H9 (cell line): ENCODE data around the gene TBCEL. TPM values are rescaled to one million over a fixed set of nuclear protein-coding genes. Genes with fewer than 3 reads are reported as not detected.
A peak's percentile ranks its signal among the peaks of the same experiment; 100 is the strongest.

Source experiments
- DNase-seq: peaks from one replicate; pipeline ENCODE4 v3.0.0-alpha.2; 2017
- H2AFZ ChIP-seq: one replicate; pipeline ENCODE4 v1.6.1; 2013; ENCODE audit warnings: mild to moderate bottlenecking, low read length, control low read depth, moderate library complexity
- H2AK5ac ChIP-seq: 2 replicates; pipeline ENCODE4 v1.6.1; 2013; ENCODE audit warnings: low read length, control low read depth, mixed read lengths; ENCODE audit not compliant: insufficient read length
- H2BK120ac ChIP-seq: one replicate; pipeline ENCODE4 v1.6.1; 2013; ENCODE audit warnings: low read depth, mild to moderate bottlenecking, low read length, control low read depth, inconsistent platforms; ENCODE audit not compliant: poor library complexity, severe bottlenecking
- H2BK12ac ChIP-seq: 2 replicates; pipeline ENCODE4 v1.6.1; 2013; ENCODE audit warnings: low read length, control low read depth, mixed read lengths, low read depth; ENCODE audit not compliant: insufficient read length
- H2BK15ac ChIP-seq: 2 replicates; pipeline ENCODE4 v1.6.1; 2013; ENCODE audit warnings: low read depth, low read length, control low read depth
- H2BK20ac ChIP-seq: one replicate; pipeline ENCODE4 v1.6.1; 2013; ENCODE audit warnings: low read depth, mild to moderate bottlenecking, low read length, control low read depth, inconsistent platforms; ENCODE audit not compliant: poor library complexity, severe bottlenecking
- H2BK5ac ChIP-seq: 2 replicates; pipeline ENCODE4 v1.6.1; 2013; ENCODE audit warnings: low read length, control low read depth, mixed read lengths; ENCODE audit not compliant: insufficient read length
- H3K14ac ChIP-seq: 2 replicates; pipeline ENCODE4 v1.6.1; 2013; ENCODE audit warnings: low read length, control low read depth; ENCODE audit not compliant: insufficient read depth
- H3K18ac ChIP-seq: 2 replicates; pipeline ENCODE4 v1.6.1; 2013; ENCODE audit warnings: low read depth, mild to moderate bottlenecking, mixed read lengths, low read length, control low read depth; ENCODE audit not compliant: insufficient read length
- H3K23ac ChIP-seq: 2 replicates; pipeline ENCODE4 v1.6.1; 2013; ENCODE audit warnings: low read length, control low read depth, mixed read lengths, low read depth; ENCODE audit not compliant: insufficient read length
- H3K23me2 ChIP-seq: 2 replicates; pipeline ENCODE4 v1.6.1; 2013; ENCODE audit warnings: low read depth, mild to moderate bottlenecking, mixed read lengths, low read length, control low read depth; ENCODE audit not compliant: insufficient read length, poor library complexity, severe bottlenecking
- H3K27ac ChIP-seq: 2 replicates; pipeline ENCODE4 v1.5.1; 2013; ENCODE audit warnings: low read length, control low read depth, mixed read lengths, low read depth; ENCODE audit not compliant: insufficient read length
- H3K27me3 ChIP-seq: 2 replicates; pipeline ENCODE4 v1.6.1; 2013; ENCODE audit warnings: low read length, control low read depth, inconsistent platforms; ENCODE audit not compliant: insufficient read depth
- H3K4ac ChIP-seq: 2 replicates; pipeline ENCODE4 v1.6.1; 2013; ENCODE audit warnings: low read depth, mild to moderate bottlenecking, control low read depth, inconsistent platforms, low read length, moderate library complexity
- H3K4me1 ChIP-seq: 2 replicates; pipeline ENCODE4 v1.6.1; 2013; ENCODE audit warnings: low read length, control low read depth, inconsistent platforms; ENCODE audit not compliant: insufficient read depth
- H3K4me2 ChIP-seq: 2 replicates; pipeline ENCODE4 v1.6.1; 2013; ENCODE audit warnings: low read length, control low read depth, mixed read lengths; ENCODE audit not compliant: insufficient read length, insufficient read depth
- H3K56ac ChIP-seq: 2 replicates; pipeline ENCODE4 v1.6.1; 2013; ENCODE audit warnings: low read depth, mild to moderate bottlenecking, mixed read lengths, low read length, control low read depth; ENCODE audit not compliant: insufficient read length
- H3K79me1 ChIP-seq: 2 replicates; pipeline ENCODE4 v1.6.1; 2013; ENCODE audit warnings: low read depth, mild to moderate bottlenecking, moderate library complexity, low read length, control low read depth, inconsistent platforms; ENCODE audit not compliant: insufficient read depth, poor library complexity, severe bottlenecking
- H3K79me2 ChIP-seq: 2 replicates; pipeline ENCODE4 v1.6.1; 2013; ENCODE audit warnings: low read length, control low read depth, inconsistent platforms; ENCODE audit not compliant: insufficient read depth
- H3K9ac ChIP-seq: 2 replicates; pipeline ENCODE4 v1.6.1; 2013; ENCODE audit warnings: low read length, control low read depth, mixed read lengths; ENCODE audit not compliant: insufficient read length; ENCODE audit errors: extremely low read depth
- H3K9me3 ChIP-seq: one replicate; pipeline ENCODE4 v1.6.1; 2013; ENCODE audit warnings: low read depth, low read length, inconsistent platforms; ENCODE audit not compliant: control insufficient read depth
- H3T11ph ChIP-seq: one replicate; pipeline ENCODE4 v1.6.1; 2013; ENCODE audit warnings: mild to moderate bottlenecking, low read length, control low read depth, inconsistent platforms
- H4K20me1 ChIP-seq: one replicate; pipeline ENCODE4 v1.6.1; 2013; ENCODE audit not compliant: control insufficient read depth, insufficient read length, insufficient read depth
- H4K5ac ChIP-seq: 2 replicates; pipeline ENCODE4 v1.6.1; 2013; ENCODE audit warnings: low read depth, mild to moderate bottlenecking, mixed read lengths, low read length, control low read depth; ENCODE audit not compliant: insufficient read length
- H4K8ac ChIP-seq: replicated peaks from 2 replicates; pipeline ENCODE4 v1.6.1; 2013; ENCODE audit warnings: low read length, control low read depth, mixed read lengths, low read depth; ENCODE audit not compliant: insufficient read length
- H4K91ac ChIP-seq: 2 replicates; pipeline ENCODE4 v1.6.1; 2013; ENCODE audit warnings: low read depth, mild to moderate bottlenecking, moderate library complexity, mixed read lengths, low read length, control low read depth; ENCODE audit not compliant: insufficient read length
- H3K27ac Mint-ChIP-seq, 3 experiments: 2 replicates in 2 of 3; 3 replicates in 1 of 3; pipeline ENCODE4 v1.8.0; 2020 to 2021; ENCODE audit warnings: mixed read lengths in 3 of 3, mild to moderate bottlenecking in 1 of 3, moderate library complexity in 1 of 3
- H3K27me3 Mint-ChIP-seq: 2 replicates; pipeline ENCODE4 v1.8.0; 2021; ENCODE audit warnings: low read depth, mild to moderate bottlenecking, moderate library complexity, mixed read lengths
- H3K36me3 Mint-ChIP-seq, 3 experiments: 2 replicates in 2 of 3; 3 replicates in 1 of 3; pipeline ENCODE4 v1.8.0; 2020 to 2021; ENCODE audit warnings: low read depth in 3 of 3, mixed read lengths in 3 of 3; ENCODE audit not compliant: insufficient read depth in 1 of 3
- H3K4me1 Mint-ChIP-seq, 2 experiments: 2 replicates each; pipeline ENCODE4 v1.8.0; 2020; ENCODE audit warnings: mixed read lengths in 2 of 2
- H3K4me3 Mint-ChIP-seq, 2 experiments: 2 replicates in 1 of 2; 3 replicates in 1 of 2; pipeline ENCODE4 v1.8.0; 2020 to 2021; ENCODE audit warnings: mild to moderate bottlenecking in 2 of 2, mixed read lengths in 2 of 2, moderate library complexity in 1 of 2
- H3K9me3 Mint-ChIP-seq, 2 experiments: 2 replicates in 1 of 2; 3 replicates in 1 of 2; pipeline ENCODE4 v1.8.0; 2020; ENCODE audit warnings: mild to moderate bottlenecking in 2 of 2, mixed read lengths in 2 of 2, moderate library complexity in 1 of 2
- WGBS: extraction: QIAGEN DNeasy Blood & Tissue Kit; methylation state at CpG from one replicate; pipeline ENCODE4 v1.1.7; 2013; ENCODE audit warnings: missing lambda C conversion rate, low lambda C conversion rate, mixed read lengths; ENCODE audit not compliant: insufficient read length; ENCODE audit errors: extremely low coverage; 5-methylcytosine and 5-hydroxymethylcytosine counted together
- total RNA-seq: library from RNA; stranded (reverse); gene quantifications from 2 replicates; pipeline ENCODE4 v1.2.1, GENCODE V29; 2021
- TF ChIP-seq, protein P1 (sequence below): fragments of 200-600 bp; sonication (generic); conservative IDR thresholded peaks from 3 replicates; pipeline ENCODE4 v1.8.0; 2021; ENCODE audit warnings: antibody characterized with exemption, mild to moderate bottlenecking

The TBCEL gene
- total RNA-seq, 1 experiment from 2014 or later = 17.3 TPM

- H2BK5ac ChIP-seq = no peak overlapping the region
- no peak overlapping the region for H2BK120ac ChIP-seq
- H4K91ac ChIP-seq = no peak overlapping the region
- no peak overlapping the region for H2BK12ac ChIP-seq
- no peak overlapping the region for H3K4ac ChIP-seq
- no peaks in the 10 kb centered on the region for H3K79me1 ChIP-seq
- H3K27ac Mint-ChIP-seq = 0 out of 7 replicates have a peak overlapping the region, but pooled peaks of 1 of the 3 experiments have one; percentile 48
- no peaks in the 10 kb centered on the region for H3K9me3 ChIP-seq
- no peaks in the 10 kb centered on the region for H4K20me1 ChIP-seq
- H3K79me2 ChIP-seq = no peaks in the 10 kb centered on the region
- no peak overlapping the region for H3K23ac ChIP-seq
- DNase-seq = no peak
- H4K8ac ChIP-seq = no peak overlapping the region
- no peaks in the 10 kb centered on the region for H3K23me2 ChIP-seq
- H3K4me3 Mint-ChIP-seq = no peak overlapping the region
- H3K27me3 Mint-ChIP-seq = no peaks in the 10 kb centered on the region
- H3K18ac ChIP-seq = no peak overlapping the region
- no peaks in the 10 kb centered on the region for H3K27me3 ChIP-seq
- H3K9me3 Mint-ChIP-seq = no peaks in the 10 kb centered on the region
- no peak overlapping the region for H2AK5ac ChIP-seq
- H3K4me1 Mint-ChIP-seq = peaks cover 36 to 38% of the 10 kb centered on the region in 2 experiments
- no peak overlapping the region for H3K56ac ChIP-seq
- peaks cover 0 to 3% (median 0%) of the 10 kb centered on the region in 3 experiments; a peak in 1 of 7 replicates for H3K36me3 Mint-ChIP-seq
- H2BK20ac ChIP-seq = no peak overlapping the region
- H3T11ph ChIP-seq = no peak overlapping the region
- no CpG with 5 or more reads among the region's 5 CpGs for WGBS
- H3K27ac ChIP-seq = no peak overlapping the region
- H3K14ac ChIP-seq = no peak overlapping the region
- TF ChIP-seq, protein P1, sequence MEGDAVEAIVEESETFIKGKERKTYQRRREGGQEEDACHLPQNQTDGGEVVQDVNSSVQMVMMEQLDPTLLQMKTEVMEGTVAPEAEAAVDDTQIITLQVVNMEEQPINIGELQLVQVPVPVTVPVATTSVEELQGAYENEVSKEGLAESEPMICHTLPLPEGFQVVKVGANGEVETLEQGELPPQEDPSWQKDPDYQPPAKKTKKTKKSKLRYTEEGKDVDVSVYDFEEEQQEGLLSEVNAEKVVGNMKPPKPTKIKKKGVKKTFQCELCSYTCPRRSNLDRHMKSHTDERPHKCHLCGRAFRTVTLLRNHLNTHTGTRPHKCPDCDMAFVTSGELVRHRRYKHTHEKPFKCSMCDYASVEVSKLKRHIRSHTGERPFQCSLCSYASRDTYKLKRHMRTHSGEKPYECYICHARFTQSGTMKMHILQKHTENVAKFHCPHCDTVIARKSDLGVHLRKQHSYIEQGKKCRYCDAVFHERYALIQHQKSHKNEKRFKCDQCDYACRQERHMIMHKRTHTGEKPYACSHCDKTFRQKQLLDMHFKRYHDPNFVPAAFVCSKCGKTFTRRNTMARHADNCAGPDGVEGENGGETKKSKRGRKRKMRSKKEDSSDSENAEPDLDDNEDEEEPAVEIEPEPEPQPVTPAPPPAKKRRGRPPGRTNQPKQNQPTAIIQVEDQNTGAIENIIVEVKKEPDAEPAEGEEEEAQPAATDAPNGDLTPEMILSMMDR = no peak
- H2BK15ac ChIP-seq = no peak overlapping the region
- no peak overlapping the region for H3K9ac ChIP-seq
- no peak overlapping the region for H2AFZ ChIP-seq
- H4K5ac ChIP-seq = no peak overlapping the region
- peaks cover 11% of the 10 kb centered on the region; the same call in 1 of the 2 replicates for H3K4me1 ChIP-seq
- no peak overlapping the region for H3K4me2 ChIP-seq
Observed at GRCh38 chr11:121041072-121041471, 17.2 kb downstream of the TBCEL start.
